Measurements from ENCODE around the gene JMJD1C.

Gene JMJD1C

DNA sequence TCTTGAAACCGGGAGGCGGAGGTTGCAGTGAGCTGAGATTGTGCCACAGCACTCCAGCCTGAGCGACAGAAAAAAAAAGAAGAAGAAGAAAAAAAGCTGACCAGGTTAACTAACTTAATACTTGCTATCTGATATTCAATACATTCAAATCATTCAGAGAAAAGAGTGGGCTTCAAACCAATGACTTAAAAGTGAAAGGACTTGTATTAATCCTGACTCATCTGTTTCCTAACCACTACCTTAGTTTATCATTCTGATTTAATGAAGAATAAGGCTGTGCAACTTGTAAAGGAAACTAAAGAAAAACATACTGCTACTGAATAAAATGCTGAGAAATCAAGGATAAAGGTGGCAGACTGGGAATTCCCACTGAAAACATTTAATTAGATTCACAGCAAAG, 204.3 kb downstream of the JMJD1C start:
- Histone ChIP-seq H2AFZ (ENCODE audit: low read depth, low read length, severe bottlenecking) (no peak overlapping the region), H3K9ac (ENCODE audit: low read length) (peak overlapping the region; percentile 42), H3K4me3 (ENCODE audit: insufficient read depth, low read length, poor library complexity, severe bottlenecking) (peak overlapping the region; percentile 53), H3F3A (ENCODE audit: insufficient read depth) (peaks cover 90% of the 10 kb centered on the region), H3K4me2 (ENCODE audit: low read depth, low read length, poor library complexity, severe bottlenecking) (peak overlapping the region; percentile 100), H3K27me3 (ENCODE audit: low read length) (no peaks in the 10 kb centered on the region), H4K20me1 (ENCODE audit: low read depth, low read length) (no peaks in the 10 kb centered on the region), H3K27ac (ENCODE audit: low read depth, low read length) (peak overlapping the region; percentile 95), H3K9me2 (replicated peaks; ENCODE audit: insufficient read depth, low read length) (no peaks in the 10 kb centered on the region), H3K36me3 (ENCODE audit: low read length) (peaks cover 8% of the 10 kb centered on the region), H3K9me3 (ENCODE audit: insufficient read depth, low read length) (no peaks in the 10 kb centered on the region), H3K79me2 (ENCODE audit: insufficient read depth, low read length) (peaks cover 99% of the 10 kb centered on the region)
- TF ChIP-seq, protein P1, sequence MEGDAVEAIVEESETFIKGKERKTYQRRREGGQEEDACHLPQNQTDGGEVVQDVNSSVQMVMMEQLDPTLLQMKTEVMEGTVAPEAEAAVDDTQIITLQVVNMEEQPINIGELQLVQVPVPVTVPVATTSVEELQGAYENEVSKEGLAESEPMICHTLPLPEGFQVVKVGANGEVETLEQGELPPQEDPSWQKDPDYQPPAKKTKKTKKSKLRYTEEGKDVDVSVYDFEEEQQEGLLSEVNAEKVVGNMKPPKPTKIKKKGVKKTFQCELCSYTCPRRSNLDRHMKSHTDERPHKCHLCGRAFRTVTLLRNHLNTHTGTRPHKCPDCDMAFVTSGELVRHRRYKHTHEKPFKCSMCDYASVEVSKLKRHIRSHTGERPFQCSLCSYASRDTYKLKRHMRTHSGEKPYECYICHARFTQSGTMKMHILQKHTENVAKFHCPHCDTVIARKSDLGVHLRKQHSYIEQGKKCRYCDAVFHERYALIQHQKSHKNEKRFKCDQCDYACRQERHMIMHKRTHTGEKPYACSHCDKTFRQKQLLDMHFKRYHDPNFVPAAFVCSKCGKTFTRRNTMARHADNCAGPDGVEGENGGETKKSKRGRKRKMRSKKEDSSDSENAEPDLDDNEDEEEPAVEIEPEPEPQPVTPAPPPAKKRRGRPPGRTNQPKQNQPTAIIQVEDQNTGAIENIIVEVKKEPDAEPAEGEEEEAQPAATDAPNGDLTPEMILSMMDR (IDR thresholded peaks at IDR 0.05; ENCODE audit: insufficient read depth, low read length, poor library complexity, severe bottlenecking), result no peak
- TF ChIP-seq EZH2phosphoT487 (conservative IDR thresholded peaks at IDR 0.05; ENCODE audit: low read length), result no peak

DNA sequence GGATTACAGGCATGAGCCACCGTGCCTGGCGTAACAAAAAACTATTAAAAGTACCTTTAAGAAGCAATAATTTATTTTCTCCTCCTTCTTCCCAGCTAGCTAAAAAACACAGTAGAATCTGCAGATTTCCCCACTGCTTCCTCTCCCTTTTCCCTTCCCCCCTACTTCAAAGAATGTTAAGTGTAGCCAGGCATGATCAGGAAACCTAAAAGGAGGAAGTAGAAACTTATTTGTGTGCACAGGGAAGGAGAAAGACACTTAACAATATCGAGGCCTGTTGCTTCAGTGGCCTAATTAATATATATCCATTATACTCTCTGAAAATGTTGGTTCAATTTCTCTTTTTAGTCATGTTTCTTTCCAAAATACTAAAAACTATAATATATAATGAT, 204.9 kb downstream of the JMJD1C start:
- Histone ChIP-seq H3K36me3 (ENCODE audit: low read length) (peaks cover 5% of the 10 kb centered on the region), H3F3A (ENCODE audit: insufficient read depth) (peaks cover 85% of the 10 kb centered on the region), H3K4me3 (ENCODE audit: insufficient read depth, low read length, poor library complexity, severe bottlenecking) (peak overlapping the region; percentile 53), H4K20me1 (ENCODE audit: low read depth, low read length) (peaks cover 3% of the 10 kb centered on the region; the same call in 1 of the 2 replicates), H3K9me2 (replicated peaks; ENCODE audit: insufficient read depth, low read length) (no peaks in the 10 kb centered on the region), H3K27ac (ENCODE audit: low read depth, low read length) (peak overlapping the region; percentile 95), H3K4me2 (ENCODE audit: low read depth, low read length, poor library complexity, severe bottlenecking) (peak overlapping the region; percentile 100), H3K27me3 (ENCODE audit: low read length) (no peaks in the 10 kb centered on the region), H3K9ac (ENCODE audit: low read length) (peak overlapping the region; percentile 42), H2AFZ (ENCODE audit: low read depth, low read length, severe bottlenecking) (no peak overlapping the region), H3K9me3 (ENCODE audit: insufficient read depth, low read length) (no peaks in the 10 kb centered on the region), H3K79me2 (ENCODE audit: insufficient read depth, low read length) (peaks cover 99% of the 10 kb centered on the region)
- TF ChIP-seq, protein P1 (IDR thresholded peaks at IDR 0.05; ENCODE audit: insufficient read depth, low read length, poor library complexity, severe bottlenecking), result no peak
- no peak for TF ChIP-seq EZH2phosphoT487 (conservative IDR thresholded peaks at IDR 0.05; ENCODE audit: low read length)

DNA sequence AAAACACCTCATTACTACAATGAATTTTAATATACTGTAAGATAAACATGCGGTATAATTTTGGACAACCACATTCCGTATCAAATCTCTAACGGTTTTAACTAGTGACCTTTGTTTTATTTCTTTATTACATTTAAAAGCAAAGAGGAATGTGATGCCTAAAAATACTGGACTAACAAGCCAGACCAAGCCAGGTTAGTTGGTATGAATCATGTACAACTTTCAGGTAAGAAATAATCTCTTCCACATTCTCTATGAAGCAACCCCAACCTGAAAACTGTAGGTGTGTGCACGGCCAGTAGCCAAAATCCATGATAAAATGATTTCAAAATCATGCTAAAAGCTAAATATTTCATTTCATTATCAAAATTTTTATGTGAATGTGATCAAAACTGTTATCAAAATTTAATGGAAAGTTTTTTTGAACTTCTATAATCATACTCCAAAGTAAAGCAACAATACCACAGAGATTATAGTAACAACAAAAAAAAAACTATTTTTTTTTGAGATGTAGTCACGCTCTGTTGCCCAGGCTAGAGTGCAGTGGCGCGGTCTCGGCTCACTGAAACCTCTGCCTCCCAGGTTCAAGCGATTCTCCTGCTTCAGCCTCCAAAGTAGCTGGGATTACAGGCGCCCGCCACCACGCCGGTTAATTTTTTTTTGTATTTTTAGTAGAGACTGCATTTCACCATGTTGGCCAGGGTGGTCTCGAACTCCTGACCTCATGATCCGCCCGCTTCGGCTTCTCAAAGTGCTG, 205.5 kb downstream of the JMJD1C start:
- Histone ChIP-seq H3K4me3 (ENCODE audit: insufficient read depth, low read length, poor library complexity, severe bottlenecking) (peak overlapping the region; percentile 53), H3K4me2 (ENCODE audit: low read depth, low read length, poor library complexity, severe bottlenecking) (peak overlapping the region; percentile 100), H3K9me3 (ENCODE audit: insufficient read depth, low read length) (no peaks in the 10 kb centered on the region), H2AFZ (ENCODE audit: low read depth, low read length, severe bottlenecking) (no peak overlapping the region), H4K20me1 (ENCODE audit: low read depth, low read length) (peaks cover 6% of the 10 kb centered on the region), H3K27me3 (ENCODE audit: low read length) (no peaks in the 10 kb centered on the region), H3K79me2 (ENCODE audit: insufficient read depth, low read length) (peaks cover 99% of the 10 kb centered on the region), H3K36me3 (ENCODE audit: low read length) (peaks cover 7% of the 10 kb centered on the region), H3K9ac (ENCODE audit: low read length) (peak overlapping the region; percentile 18; the same call in 1 of the 2 replicates), H3K9me2 (replicated peaks; ENCODE audit: insufficient read depth, low read length) (no peaks in the 10 kb centered on the region), H3F3A (ENCODE audit: insufficient read depth) (peaks cover 80% of the 10 kb centered on the region), H3K27ac (ENCODE audit: low read depth, low read length) (peak overlapping the region; percentile 95)
- TF ChIP-seq, protein P1 (IDR thresholded peaks at IDR 0.05; ENCODE audit: insufficient read depth, low read length, poor library complexity, severe bottlenecking), result no peak
- no peak for TF ChIP-seq EZH2phosphoT487 (conservative IDR thresholded peaks at IDR 0.05; ENCODE audit: low read length)

Data from SU-DHL-6 (cell line).